A549 treated with AZD2906 at 1 μM for 4 hours (cell line): ENCODE results near the gene SDCBP2. TPM values are rescaled to one million over a fixed set of nuclear protein-coding genes. Genes with fewer than 3 reads are reported as not detected.

Experiments
- total RNA-seq: library from RNA; stranded (reverse); fragments of 200-300 nt; extraction: Qiagen RNA extraction; gene quantifications from 5 replicates; pipeline ENCODE4 v1.2.3, GENCODE V29; 2022

The SDCBP2 gene
- 1.4 to 2.4 TPM (median 1.8 TPM) in 5 replicates for total RNA-seq

GRCh38 chr20:1328680-1329330 is at the start of gene SDCBP2:
Gene SDCBP2 (minus strand): TSS chr20:1329139. CDS start chr20:1320416, 8,723 bp downstream.

GRCh38 chr20:1266167-1266973 is 62.6 kb downstream of the SDCBP2 start, which contains the start of gene SNPH:
Gene SNPH (plus strand): TSS chr20:1266294. CDS start chr20:1296240, 29,946 bp downstream.

Other genes with a start within 250 kb of the SDCBP2 start
- gene PSMF1, start 210.5 kb downstream of the SDCBP2 start, total RNA-seq: 203 to 240 TPM (median 221 TPM) in 5 replicates
- 2.3 to 4.2 TPM (median 3.9 TPM) in 5 replicates for gene TMEM74B, start 144.2 kb downstream of the SDCBP2 start, total RNA-seq
- gene C20orf202, start 125.7 kb downstream of the SDCBP2 start, total RNA-seq: 0.08 TPM in 1 of 5 replicates, not detected in the others
- not detected in 5 replicates for gene RAD21L1, start 103.1 kb downstream of the SDCBP2 start, total RNA-seq
- 3.3 to 4.7 TPM (median 4.2 TPM) in 5 replicates for gene SNPH, start 62.8 kb downstream of the SDCBP2 start, total RNA-seq
- 503 to 525 TPM (median 509 TPM) in 5 replicates for gene FKBP1A, start 63.9 kb upstream of the SDCBP2 start, total RNA-seq
- gene NSFL1C, start 137.7 kb upstream of the SDCBP2 start, total RNA-seq: 105 to 128 TPM (median 113 TPM) in 5 replicates
- not detected in 5 replicates for gene SIRPB2, start 162.3 kb upstream of the SDCBP2 start, total RNA-seq
- not detected in 5 replicates for gene SIRPD, start 228.6 kb upstream of the SDCBP2 start, total RNA-seq